Activated T-cell treated with anti-CD3 and anti-CD28 coated beads, Interleukin-2, amount 50 U/mL, for 24 hours (primary cell): ENCODE data around the gene PRPS1L1.

ENCODE experiments used
- DNase-seq: peaks from one replicate; pipeline ENCODE4 v3.0.0-alpha.2; 2020
- H3K27ac Mint-ChIP-seq: 2 replicates; pipeline ENCODE4 v1.8.0; 2020; ENCODE audit warnings: mild to moderate bottlenecking, mixed read lengths
- H3K27me3 Mint-ChIP-seq: 2 replicates; pipeline ENCODE4 v1.8.0; 2020; ENCODE audit warnings: mixed read lengths
- H3K36me3 Mint-ChIP-seq: 2 replicates; pipeline ENCODE4 v1.8.0; 2020; ENCODE audit warnings: low read depth, mixed read lengths
- H3K4me1 Mint-ChIP-seq: 2 replicates; pipeline ENCODE4 v1.8.0; 2020; ENCODE audit warnings: low read depth, mixed read lengths
- H3K4me3 Mint-ChIP-seq: 2 replicates; pipeline ENCODE4 v1.8.0; 2020; ENCODE audit warnings: mild to moderate bottlenecking, moderate library complexity, mixed read lengths
- H3K9me3 Mint-ChIP-seq: 2 replicates; pipeline ENCODE4 v1.8.0; 2020; ENCODE audit warnings: mixed read lengths

PRPS1L1 gene

GRCh38 chr7:17991866-17992648 lies 35.6 kb downstream of the PRPS1L1 start:
- no peak for DNase-seq
- Mint-ChIP-seq H3K4me3 (no peak overlapping the region), H3K36me3 (no peaks in the 10 kb centered on the region), H3K27me3 (peaks cover 6% of the 10 kb centered on the region), H3K9me3 (no peaks in the 10 kb centered on the region), H3K27ac (no peak overlapping the region), H3K4me1 (peaks cover 10% of the 10 kb centered on the region)

GRCh38 chr7:17990761-17991160 lies 36.9 kb downstream of the PRPS1L1 start:
- no peak for DNase-seq
- H3K4me1 Mint-ChIP-seq, result peaks cover 10% of the 10 kb centered on the region
- no peaks in the 10 kb centered on the region for H3K9me3 Mint-ChIP-seq
- H3K27ac Mint-ChIP-seq, result no peak overlapping the region
- H3K4me3 Mint-ChIP-seq, result no peak overlapping the region
- no peaks in the 10 kb centered on the region for H3K36me3 Mint-ChIP-seq
- peaks cover 6% of the 10 kb centered on the region for H3K27me3 Mint-ChIP-seq

GRCh38 chr7:17989546-17989945 lies 38.1 kb downstream of the PRPS1L1 start:
- H3K36me3 Mint-ChIP-seq, result no peaks in the 10 kb centered on the region

GRCh38 chr7:17988858-17989257 lies 38.8 kb downstream of the PRPS1L1 start:
- no peaks in the 10 kb centered on the region for H3K36me3 Mint-ChIP-seq
- no peak for DNase-seq
- H3K27ac Mint-ChIP-seq, result no peak overlapping the region
- peaks cover 4% of the 10 kb centered on the region for H3K4me1 Mint-ChIP-seq
- H3K27me3 Mint-ChIP-seq, result peaks cover 6% of the 10 kb centered on the region
- H3K9me3 Mint-ChIP-seq, result no peaks in the 10 kb centered on the region
- H3K4me3 Mint-ChIP-seq, result no peak overlapping the region

More at GRCh38 chr7:17989546-17989945, 38.1 kb downstream of the PRPS1L1 start:
- H3K9me3 Mint-ChIP-seq, result no peaks in the 10 kb centered on the region
- no peak overlapping the region for H3K4me3 Mint-ChIP-seq
- DNase-seq, result no peak
- peaks cover 6% of the 10 kb centered on the region for H3K27me3 Mint-ChIP-seq
- peaks cover 10% of the 10 kb centered on the region for H3K4me1 Mint-ChIP-seq
- no peak overlapping the region for H3K27ac Mint-ChIP-seq

GRCh38 chr7:17988141-17988540 lies 39.5 kb downstream of the PRPS1L1 start:
- no peak for DNase-seq
- H3K36me3 Mint-ChIP-seq, result no peaks in the 10 kb centered on the region
- H3K27me3 Mint-ChIP-seq, result peaks cover 6% of the 10 kb centered on the region
- no peak overlapping the region for H3K27ac Mint-ChIP-seq
- no peaks in the 10 kb centered on the region for H3K9me3 Mint-ChIP-seq
- peaks cover under 1% of the 10 kb centered on the region for H3K4me1 Mint-ChIP-seq
- H3K4me3 Mint-ChIP-seq, result no peak overlapping the region

- H3K27me3 Mint-ChIP-seq, result no peaks in the 10 kb centered on the region
- H3K9me3 Mint-ChIP-seq, result no peaks in the 10 kb centered on the region
- no peak for DNase-seq
- H3K27ac Mint-ChIP-seq, result no peak overlapping the region
- no peaks in the 10 kb centered on the region for H3K36me3 Mint-ChIP-seq
- no peak overlapping the region for H3K4me3 Mint-ChIP-seq
- H3K4me1 Mint-ChIP-seq, result peaks cover 1% of the 10 kb centered on the region
Measured at GRCh38 chr7:17986851-17987250, 40.8 kb downstream of the PRPS1L1 start.

GRCh38 chr7:17985473-17986239 lies 42.0 kb downstream of the PRPS1L1 start:
- no peaks in the 10 kb centered on the region for H3K9me3 Mint-ChIP-seq
- H3K27ac Mint-ChIP-seq, result no peak overlapping the region
- DNase-seq, result no peak
- no peak overlapping the region for H3K4me3 Mint-ChIP-seq
- peaks cover 3% of the 10 kb centered on the region for H3K27me3 Mint-ChIP-seq
- H3K36me3 Mint-ChIP-seq, result no peaks in the 10 kb centered on the region
- H3K4me1 Mint-ChIP-seq, result peaks cover 1% of the 10 kb centered on the region

GRCh38 chr7:17984288-17984687 lies 43.4 kb downstream of the PRPS1L1 start:
- no peaks in the 10 kb centered on the region for H3K36me3 Mint-ChIP-seq
- H3K4me3 Mint-ChIP-seq, result no peak overlapping the region
- H3K27ac Mint-ChIP-seq, result no peak overlapping the region
- peaks cover 3% of the 10 kb centered on the region for H3K27me3 Mint-ChIP-seq
- peaks cover 1% of the 10 kb centered on the region for H3K4me1 Mint-ChIP-seq
- DNase-seq, result no peak
- H3K9me3 Mint-ChIP-seq, result no peaks in the 10 kb centered on the region

GRCh38 chr7:17983221-17984062 lies 44.2 kb downstream of the PRPS1L1 start:
- Mint-ChIP-seq H3K4me1 (peaks cover 1% of the 10 kb centered on the region), H3K36me3 (no peaks in the 10 kb centered on the region), H3K27ac (no peak overlapping the region), H3K27me3 (peaks cover 3% of the 10 kb centered on the region), H3K4me3 (no peak overlapping the region), H3K9me3 (no peaks in the 10 kb centered on the region)
- DNase-seq, result no peak

- H3K27ac Mint-ChIP-seq, result no peak overlapping the region
- H3K36me3 Mint-ChIP-seq, result no peaks in the 10 kb centered on the region
- peaks cover 3% of the 10 kb centered on the region for H3K4me1 Mint-ChIP-seq
- no peak for DNase-seq
- H3K4me3 Mint-ChIP-seq, result no peak overlapping the region
- H3K9me3 Mint-ChIP-seq, result no peaks in the 10 kb centered on the region
- H3K27me3 Mint-ChIP-seq, result peaks cover 7% of the 10 kb centered on the region
Measured at GRCh38 chr7:17976952-17977351, 50.7 kb downstream of the PRPS1L1 start.
